Neutrophil (primary cell): Measurements from ENCODE around the gene KRT37.

Experiments
- H3K27ac ChIP-seq: fragments of 200-600 bp; sonication (generic); 2 replicates; pipeline ENCODE4 v1.5.1; 2016; ENCODE audit warnings: mild to moderate bottlenecking, moderate library complexity
- H3K27me3 ChIP-seq: fragments of 200-600 bp; sonication (generic); 2 replicates; pipeline ENCODE4 v1.6.0; 2016; ENCODE audit warnings: mild to moderate bottlenecking
- H3K36me3 ChIP-seq: fragments of 200-600 bp; sonication (generic); 2 replicates; pipeline ENCODE4 v1.5.1; 2017
- H3K4me1 ChIP-seq, 2 experiments: fragments of 200-600 bp in 1 of 2; sonication (generic) in 1 of 2; 1 replicate in 1 of 2; 2 replicates in 1 of 2; pipeline versions ENCODE4 v1.5.1 to v1.6.1; 2013 to 2016; ENCODE audit warnings: low read depth in 1 of 2, low read length in 1 of 2, mild to moderate bottlenecking in 1 of 2, moderate library complexity in 1 of 2; ENCODE audit not compliant: control insufficient read depth in 1 of 2, insufficient read depth in 1 of 2
- H3K4me3 ChIP-seq, 2 experiments: fragments of 200-600 bp in 1 of 2; sonication (generic) in 1 of 2; 1 replicate in 1 of 2; 2 replicates in 1 of 2; pipeline ENCODE4 v1.5.1; 2013 to 2016; ENCODE audit warnings: low read depth in 1 of 2, low read length in 1 of 2, mild to moderate bottlenecking in 1 of 2, moderate library complexity in 1 of 2
- H3K9me3 ChIP-seq: fragments of 200-600 bp; sonication (generic); 2 replicates; pipeline ENCODE4 v1.5.1; 2016
- TF ChIP-seq, protein P1 (sequence below): fragments of 200-600 bp; sonication (generic); IDR thresholded peaks from 2 replicates; pipeline ENCODE4 v1.5.1; 2016; ENCODE audit warnings: antibody characterized with exemption

Gene KRT37

GRCh38 chr17:41424111-41424635, at the start of gene KRT37:
TSS of gene KRT37 (minus strand) at chr17:41424585. CDS start at chr17:41424523, 62 bp downstream.
- H3K9me3 ChIP-seq = no peaks in the 10 kb centered on the region
- TF ChIP-seq, protein P1, sequence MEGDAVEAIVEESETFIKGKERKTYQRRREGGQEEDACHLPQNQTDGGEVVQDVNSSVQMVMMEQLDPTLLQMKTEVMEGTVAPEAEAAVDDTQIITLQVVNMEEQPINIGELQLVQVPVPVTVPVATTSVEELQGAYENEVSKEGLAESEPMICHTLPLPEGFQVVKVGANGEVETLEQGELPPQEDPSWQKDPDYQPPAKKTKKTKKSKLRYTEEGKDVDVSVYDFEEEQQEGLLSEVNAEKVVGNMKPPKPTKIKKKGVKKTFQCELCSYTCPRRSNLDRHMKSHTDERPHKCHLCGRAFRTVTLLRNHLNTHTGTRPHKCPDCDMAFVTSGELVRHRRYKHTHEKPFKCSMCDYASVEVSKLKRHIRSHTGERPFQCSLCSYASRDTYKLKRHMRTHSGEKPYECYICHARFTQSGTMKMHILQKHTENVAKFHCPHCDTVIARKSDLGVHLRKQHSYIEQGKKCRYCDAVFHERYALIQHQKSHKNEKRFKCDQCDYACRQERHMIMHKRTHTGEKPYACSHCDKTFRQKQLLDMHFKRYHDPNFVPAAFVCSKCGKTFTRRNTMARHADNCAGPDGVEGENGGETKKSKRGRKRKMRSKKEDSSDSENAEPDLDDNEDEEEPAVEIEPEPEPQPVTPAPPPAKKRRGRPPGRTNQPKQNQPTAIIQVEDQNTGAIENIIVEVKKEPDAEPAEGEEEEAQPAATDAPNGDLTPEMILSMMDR = no peak
- no peak within 1 kb of the TSS for H3K4me3 ChIP-seq
- H3K4me1 ChIP-seq = no peaks in the 10 kb centered on the region
- H3K36me3 ChIP-seq = no peaks in the 10 kb centered on the region
- peaks cover 10% of the 10 kb centered on the region for H3K27me3 ChIP-seq
- no peak within 1 kb of the TSS for H3K27ac ChIP-seq

DNA sequence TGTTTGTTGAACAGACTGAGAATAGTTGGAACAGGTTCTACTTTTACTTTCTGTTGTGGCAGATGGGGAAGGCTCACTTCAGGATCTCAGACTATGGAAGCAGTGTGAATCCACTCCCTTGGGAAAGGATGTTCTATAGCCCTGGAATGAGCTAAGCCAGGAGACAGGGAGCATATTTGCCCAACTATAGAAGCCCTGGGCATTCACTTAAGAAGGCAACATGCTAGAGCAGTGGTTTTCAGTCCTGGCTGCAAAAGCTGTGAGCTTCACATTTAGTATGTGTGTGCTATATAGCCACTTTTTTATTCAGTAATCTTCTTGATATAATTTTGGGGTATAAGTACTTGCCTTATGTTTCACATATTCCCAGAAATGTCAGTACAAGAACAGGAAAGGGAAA, 44.0 kb upstream of the KRT37 start:
- no peaks in the 10 kb centered on the region for H3K36me3 ChIP-seq
- H3K27me3 ChIP-seq = peaks cover 14% of the 10 kb centered on the region
- H3K9me3 ChIP-seq = no peaks in the 10 kb centered on the region
- H3K4me3 ChIP-seq = no peak overlapping the region
- TF ChIP-seq, protein P1 = no peak
- H3K27ac ChIP-seq = no peak overlapping the region
- no peaks in the 10 kb centered on the region for H3K4me1 ChIP-seq

DNA sequence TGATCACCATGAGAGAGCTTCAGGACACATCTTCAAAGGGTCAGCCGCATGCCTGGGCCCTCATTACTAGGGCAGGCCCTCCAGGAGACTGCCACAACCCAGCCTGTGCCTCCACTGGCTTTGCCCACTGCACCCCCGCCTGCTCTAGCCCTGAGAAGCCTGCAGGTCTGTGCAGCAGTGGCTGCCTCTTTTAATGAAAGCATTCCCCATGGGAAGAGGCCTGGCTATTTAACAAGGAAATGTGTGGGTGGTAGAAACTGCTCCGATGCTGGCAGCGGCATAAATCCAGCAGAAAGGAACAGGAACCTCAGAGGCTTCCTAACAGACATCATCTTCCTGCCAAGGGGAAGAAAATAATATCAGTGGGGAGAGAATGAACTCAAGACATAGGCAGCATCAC, 43.2 kb upstream of the KRT37 start:
- H3K9me3 ChIP-seq = no peaks in the 10 kb centered on the region
- H3K27me3 ChIP-seq = peaks cover 14% of the 10 kb centered on the region
- H3K4me1 ChIP-seq = no peaks in the 10 kb centered on the region
- no peak overlapping the region for H3K27ac ChIP-seq
- no peaks in the 10 kb centered on the region for H3K36me3 ChIP-seq
- no peak overlapping the region for H3K4me3 ChIP-seq
- TF ChIP-seq, protein P1 = no peak

- no peak within 1 kb of the TSS for H3K27ac ChIP-seq
- H3K4me3 ChIP-seq = no peak within 1 kb of the TSS
- no peaks in the 10 kb centered on the region for H3K9me3 ChIP-seq
- H3K4me1 ChIP-seq = no peaks in the 10 kb centered on the region
- H3K36me3 ChIP-seq = no peaks in the 10 kb centered on the region
- TF ChIP-seq, protein P1 = no peak
- H3K27me3 ChIP-seq = peaks cover 14% of the 10 kb centered on the region
These were observed 42.6 kb upstream of the KRT37 start, which contains the start of gene KRT32 for GRCh38 chr17:41466988-41467387. TSS of gene KRT32 (minus strand) at chr17:41467386. CDS start at chr17:41467325, 61 bp downstream.

GRCh38 chr17:41464682-41465081, 40.3 kb upstream of the KRT37 start:
- Histone ChIP-seq H3K4me3 (no peak overlapping the region), H3K27me3 (peaks cover 9% of the 10 kb centered on the region), H3K36me3 (no peaks in the 10 kb centered on the region), H3K9me3 (no peaks in the 10 kb centered on the region), H3K4me1 (no peaks in the 10 kb centered on the region), H3K27ac (no peak overlapping the region)
- TF ChIP-seq, protein P1 = no peak

GRCh38 chr17:41464173-41464572, 39.8 kb upstream of the KRT37 start:
- TF ChIP-seq, protein P1 = no peak
- peaks cover 9% of the 10 kb centered on the region for H3K27me3 ChIP-seq

More at GRCh38 chr17:41464173-41464572, 39.8 kb upstream of the KRT37 start:
- Histone ChIP-seq H3K27ac (no peak overlapping the region), H3K4me1 (no peaks in the 10 kb centered on the region), H3K4me3 (no peak overlapping the region), H3K36me3 (no peaks in the 10 kb centered on the region), H3K9me3 (no peaks in the 10 kb centered on the region)
